ENCODE measurements around the gene CD81.

- TF ChIP-seq CTCF (IDR thresholded peaks at IDR 0.05), result peak; percentile 98
- no peak for TF ChIP-seq ZFX (IDR thresholded peaks at IDR 0.05; ENCODE audit: borderline replicate concordance)
Measured at GRCh38 chr11:2400069-2400761, 23.1 kb downstream of the CD81 start, which contains the start of gene TSSC4.

Data from 22Rv1 (cell line).